IgD-negative memory B cell (primary cell): ENCODE measurements around the gene CLRN2. TPM values are rescaled to one million over a fixed set of nuclear protein-coding genes. Genes with fewer than 3 reads are reported as not detected.
A peak's percentile ranks its signal among the peaks of the same experiment; 100 is the strongest.
"Not testable (repeated sequence)": the region's sequence is repeated elsewhere in the genome, so short reads cannot be mapped to it uniquely, and the experiment has no call there.

Experiments
- H3K27ac Mint-ChIP-seq, 3 donors: one replicate each; pipeline ENCODE4 v1.8.0; 2020 to 2022; ENCODE audit warnings: mild to moderate bottlenecking in 3 of 3, mixed read lengths in 3 of 3, moderate library complexity in 1 of 3
- H3K27me3 Mint-ChIP-seq: one replicate; pipeline ENCODE4 v1.8.0; 2021; ENCODE audit warnings: mixed read lengths
- H3K36me3 Mint-ChIP-seq: one replicate; pipeline ENCODE4 v1.8.0; 2020; ENCODE audit warnings: mild to moderate bottlenecking, mixed read lengths
- H3K4me1 Mint-ChIP-seq, 3 donors: one replicate each; pipeline ENCODE4 v1.8.0; 2020 to 2022; ENCODE audit warnings: mixed read lengths in 3 of 3, mild to moderate bottlenecking in 1 of 3
- H3K4me3 Mint-ChIP-seq, 4 donors: one replicate each; pipeline ENCODE4 v1.8.0; 2020 to 2022; ENCODE audit warnings: mild to moderate bottlenecking in 4 of 4, mixed read lengths in 4 of 4, moderate library complexity in 3 of 4
- H3K9me3 Mint-ChIP-seq, 3 donors: one replicate each; pipeline ENCODE4 v1.8.0; 2020 to 2021; ENCODE audit warnings: mixed read lengths in 3 of 3, mild to moderate bottlenecking in 1 of 3
- polyA plus RNA-seq: library from polyadenylated mRNA; unstranded; fragments of 300-500 nt; fragmentation: Illumina TruSeq; gene quantifications from one replicate; pipeline ENCODE4 v1.2.3, GENCODE V29; 2021

CLRN2 gene
- polyA plus RNA-seq, 1 donor from 2014 or later, result not detected

DNA sequence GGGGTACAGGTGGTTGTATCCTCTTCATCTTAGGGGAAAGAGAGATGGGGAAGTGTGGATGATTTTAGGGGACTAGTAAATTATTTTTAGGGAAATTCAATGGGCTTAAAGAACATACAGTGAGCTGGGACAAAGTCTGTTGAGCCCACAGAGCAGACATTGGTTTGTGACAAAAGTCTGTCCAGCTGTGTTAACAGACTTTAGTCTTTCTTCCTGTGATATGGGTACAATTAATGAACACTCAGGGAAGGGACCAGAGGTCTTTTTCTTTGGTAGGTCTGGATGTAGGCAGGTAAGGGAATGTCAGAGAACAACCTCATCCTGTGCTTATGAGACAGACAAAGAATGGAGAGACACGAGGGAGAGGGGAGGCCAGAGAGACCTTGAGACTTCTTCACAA, 2.0 kb downstream of the CLRN2 start:
- peaks cover 6 to 10% (median 7%) of the 10 kb centered on the region in 3 donors for H3K4me1 Mint-ChIP-seq
- H3K36me3 Mint-ChIP-seq, result no peaks in the 10 kb centered on the region
- H3K27ac Mint-ChIP-seq, result peak overlapping the region in 1 of 3 donors; percentile 71
- peaks cover 3% of the 10 kb centered on the region for H3K27me3 Mint-ChIP-seq
- H3K9me3 Mint-ChIP-seq, result peaks cover 0 to 2% (median 0%) of the 10 kb centered on the region in 3 donors
- no peak overlapping the region for H3K4me3 Mint-ChIP-seq

GRCh38 chr4:17517664-17518063, 2.7 kb downstream of the CLRN2 start:
- H3K27ac Mint-ChIP-seq, result no peak overlapping the region
- H3K4me3 Mint-ChIP-seq, result no peak overlapping the region
- H3K36me3 Mint-ChIP-seq, result no peaks in the 10 kb centered on the region
- H3K27me3 Mint-ChIP-seq, result peaks cover 3% of the 10 kb centered on the region
- peaks cover 0 to 2% (median 0%) of the 10 kb centered on the region in 3 donors for H3K9me3 Mint-ChIP-seq
- H3K4me1 Mint-ChIP-seq, result peaks cover 1 to 6% (median 2%) of the 10 kb centered on the region in 3 donors

- H3K9me3 Mint-ChIP-seq, result peaks cover 0 to 3% (median 0%) of the 10 kb centered on the region in 3 donors
- H3K4me3 Mint-ChIP-seq, result no peak overlapping the region
- no peaks in the 10 kb centered on the region for H3K4me1 Mint-ChIP-seq
- no peaks in the 10 kb centered on the region for H3K36me3 Mint-ChIP-seq
- H3K27me3 Mint-ChIP-seq, result peaks cover 7% of the 10 kb centered on the region
- H3K27ac Mint-ChIP-seq, result no peak overlapping the region
Observed at GRCh38 chr4:17521595-17521994, 6.6 kb downstream of the CLRN2 start.

DNA sequence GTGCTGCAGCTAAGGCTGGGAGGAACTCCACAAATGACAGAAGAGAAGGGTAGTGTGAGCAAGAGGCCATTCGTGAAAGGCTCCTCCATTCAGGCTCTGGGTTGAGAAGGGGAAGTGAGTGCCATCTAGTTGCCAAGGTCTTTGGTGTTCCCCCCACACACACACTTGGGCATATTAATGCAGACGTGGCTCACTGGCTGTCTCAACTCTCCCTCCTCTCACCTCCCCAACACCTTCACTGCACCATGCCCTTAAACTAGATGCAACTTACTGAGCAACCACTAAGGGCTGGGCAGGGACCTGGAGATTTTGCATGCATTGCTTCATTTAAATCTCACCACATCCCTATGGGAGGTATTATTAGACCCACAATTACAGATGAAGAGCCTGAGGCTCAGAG, 8.7 kb downstream of the CLRN2 start:
- H3K9me3 Mint-ChIP-seq, result peaks cover 0 to 3% (median 0%) of the 10 kb centered on the region in 3 donors
- no peak overlapping the region for H3K4me3 Mint-ChIP-seq
- H3K36me3 Mint-ChIP-seq, result peaks cover 2% of the 10 kb centered on the region
- no peaks in the 10 kb centered on the region for H3K4me1 Mint-ChIP-seq
- no peak overlapping the region for H3K27ac Mint-ChIP-seq
- peaks cover 14% of the 10 kb centered on the region for H3K27me3 Mint-ChIP-seq

GRCh38 chr4:17526695-17527477, 11.9 kb downstream of the CLRN2 start:
- Mint-ChIP-seq H3K4me3 (no peak overlapping the region), H3K27me3 (peaks cover 15% of the 10 kb centered on the region), H3K4me1 (no peaks in the 10 kb centered on the region), H3K27ac (no peak overlapping the region), H3K9me3 (peaks cover 0 to 2% (median 0%) of the 10 kb centered on the region in 3 donors), H3K36me3 (peaks cover 4% of the 10 kb centered on the region)

DNA sequence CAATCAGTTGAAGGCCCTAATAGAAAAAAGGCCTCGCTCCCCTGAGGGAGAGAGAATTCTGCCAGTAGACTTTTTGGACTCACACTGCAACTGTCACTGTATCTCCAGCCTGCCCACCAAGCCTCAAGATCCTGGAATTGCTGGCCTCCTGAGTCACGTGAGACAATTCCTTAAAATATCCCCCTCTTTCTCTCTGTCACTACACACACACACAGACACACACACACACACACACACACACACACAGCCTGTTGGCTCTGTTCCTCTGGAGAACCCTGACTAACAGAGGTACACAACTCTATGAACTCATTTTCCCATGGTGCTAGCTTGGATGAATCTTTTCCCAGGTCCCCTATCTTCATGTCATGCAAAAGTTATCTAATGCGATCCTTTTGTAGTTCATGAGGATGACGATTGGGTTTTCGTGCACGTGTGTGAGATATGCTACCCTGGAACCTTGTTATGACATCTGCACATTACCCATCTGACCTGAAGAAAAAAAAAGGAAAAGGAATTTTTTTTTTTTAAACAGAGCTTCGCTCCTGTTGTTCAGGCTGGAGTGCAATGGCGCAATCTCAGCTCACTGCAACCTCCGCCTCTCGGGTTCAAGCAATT, 13.7 kb downstream of the CLRN2 start:
- H3K27ac Mint-ChIP-seq, result no peak overlapping the region
- H3K9me3 Mint-ChIP-seq, result peaks cover 0 to 2% (median 0%) of the 10 kb centered on the region in 3 donors
- peaks cover 14% of the 10 kb centered on the region for H3K27me3 Mint-ChIP-seq
- H3K4me1 Mint-ChIP-seq, result no peaks in the 10 kb centered on the region
- no peak overlapping the region for H3K4me3 Mint-ChIP-seq
- H3K36me3 Mint-ChIP-seq, result peaks cover 4% of the 10 kb centered on the region

DNA sequence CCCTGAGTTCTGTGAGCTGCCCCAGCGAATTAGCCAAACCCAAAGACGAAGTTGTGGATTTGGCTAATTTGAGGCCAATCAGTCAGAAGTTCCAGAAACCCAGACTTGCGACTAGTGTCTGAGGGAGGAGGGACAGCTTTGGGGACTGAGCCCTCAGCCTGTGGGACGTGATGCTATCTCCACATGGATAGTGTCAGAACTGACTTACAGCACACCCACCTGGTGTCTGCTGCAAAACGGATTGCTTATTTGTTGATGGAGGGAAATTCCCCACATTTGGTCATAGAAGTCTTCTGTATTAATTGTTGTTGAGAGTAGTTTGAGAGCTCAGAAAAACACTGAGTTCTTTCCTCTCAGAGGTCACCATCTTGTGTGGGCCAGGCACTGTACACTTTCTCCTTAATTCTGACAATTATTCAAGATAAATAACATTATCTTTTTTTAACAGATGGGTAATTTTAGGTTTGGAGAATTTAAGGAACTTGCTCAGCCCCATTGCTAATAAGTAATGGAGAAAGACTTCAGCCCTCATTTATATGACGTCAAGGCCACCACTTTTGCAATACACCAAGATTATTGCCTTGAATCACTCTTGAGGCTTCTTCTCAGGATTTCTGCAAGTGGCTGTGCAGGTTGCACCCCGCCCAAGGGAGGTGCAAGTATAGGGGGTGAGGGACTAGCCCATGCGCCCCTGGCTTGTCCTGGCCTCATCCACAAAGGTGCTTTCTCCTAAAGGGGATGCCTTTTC, 16.7 kb downstream of the CLRN2 start:
- Mint-ChIP-seq H3K4me1 (peaks cover 0 to 2% (median 0%) of the 10 kb centered on the region in 3 donors), H3K4me3 (no peak overlapping the region), H3K36me3 (peaks cover 4% of the 10 kb centered on the region), H3K27ac (no peak overlapping the region), H3K9me3 (peaks cover 0 to 2% (median 0%) of the 10 kb centered on the region in 3 donors), H3K27me3 (peaks cover 13% of the 10 kb centered on the region)

GRCh38 chr4:17534705-17535104, 19.7 kb downstream of the CLRN2 start:
- H3K27me3 Mint-ChIP-seq, result peaks cover 7% of the 10 kb centered on the region
- H3K4me3 Mint-ChIP-seq, result no peak overlapping the region
- peaks cover 0 to 2% (median 0%) of the 10 kb centered on the region in 3 donors for H3K4me1 Mint-ChIP-seq
- no peaks in the 10 kb centered on the region for H3K36me3 Mint-ChIP-seq
- H3K9me3 Mint-ChIP-seq, result peaks cover 0 to 2% (median 0%) of the 10 kb centered on the region in 3 donors
- H3K27ac Mint-ChIP-seq, result no peak overlapping the region

- Mint-ChIP-seq H3K27me3 (peaks cover 7% of the 10 kb centered on the region), H3K9me3 (peaks cover 0 to 2% (median 0%) of the 10 kb centered on the region in 3 donors), H3K27ac (no peak overlapping the region), H3K4me1 (peaks cover 0 to 2% (median 0%) of the 10 kb centered on the region in 3 donors), H3K4me3 (no peak overlapping the region), H3K36me3 (no peaks in the 10 kb centered on the region)
Observed at GRCh38 chr4:17535242-17535641, 20.3 kb downstream of the CLRN2 start.

GRCh38 chr4:17535906-17536305, 20.9 kb downstream of the CLRN2 start:
- peaks cover 0 to 2% (median 0%) of the 10 kb centered on the region in 3 donors for H3K9me3 Mint-ChIP-seq
- peaks cover 7% of the 10 kb centered on the region for H3K27me3 Mint-ChIP-seq
- H3K27ac Mint-ChIP-seq, result no peak overlapping the region
- no peak overlapping the region for H3K4me3 Mint-ChIP-seq
- H3K4me1 Mint-ChIP-seq, result peaks cover 0 to 2% (median 0%) of the 10 kb centered on the region in 3 donors
- H3K36me3 Mint-ChIP-seq, result no peaks in the 10 kb centered on the region

- H3K27ac Mint-ChIP-seq, H3K4me1 Mint-ChIP-seq, H3K27me3 Mint-ChIP-seq, H3K9me3 Mint-ChIP-seq, H3K36me3 Mint-ChIP-seq, H3K4me3 Mint-ChIP-seq: not testable (repeated sequence)
Observed at GRCh38 chr4:17537060-17537459, 22.1 kb downstream of the CLRN2 start.

DNA sequence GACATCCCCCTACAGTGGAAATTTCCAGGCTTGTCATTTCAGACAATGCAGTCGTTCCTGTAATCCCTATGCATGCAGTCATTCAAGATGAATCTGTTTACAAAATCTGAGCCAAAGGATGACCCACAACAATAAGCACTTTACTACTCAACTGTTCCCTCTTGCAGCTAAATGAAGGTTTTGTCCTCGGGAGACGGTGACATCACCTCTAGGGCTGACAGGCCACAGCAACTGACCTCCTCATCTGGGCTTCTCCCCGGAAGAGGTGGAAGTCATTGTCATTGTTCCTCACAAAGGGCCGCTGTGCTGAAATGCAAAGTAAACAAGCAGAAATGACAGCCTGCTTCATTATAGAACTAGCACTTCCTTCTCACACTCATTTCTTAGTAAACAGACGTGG, 29.2 kb downstream of the CLRN2 start:
- Mint-ChIP-seq H3K9me3 (no peaks in the 10 kb centered on the region), H3K27ac (no peak overlapping the region), H3K36me3 (no peaks in the 10 kb centered on the region), H3K27me3 (peaks cover 6% of the 10 kb centered on the region), H3K4me3 (no peak overlapping the region), H3K4me1 (no peaks in the 10 kb centered on the region)

DNA sequence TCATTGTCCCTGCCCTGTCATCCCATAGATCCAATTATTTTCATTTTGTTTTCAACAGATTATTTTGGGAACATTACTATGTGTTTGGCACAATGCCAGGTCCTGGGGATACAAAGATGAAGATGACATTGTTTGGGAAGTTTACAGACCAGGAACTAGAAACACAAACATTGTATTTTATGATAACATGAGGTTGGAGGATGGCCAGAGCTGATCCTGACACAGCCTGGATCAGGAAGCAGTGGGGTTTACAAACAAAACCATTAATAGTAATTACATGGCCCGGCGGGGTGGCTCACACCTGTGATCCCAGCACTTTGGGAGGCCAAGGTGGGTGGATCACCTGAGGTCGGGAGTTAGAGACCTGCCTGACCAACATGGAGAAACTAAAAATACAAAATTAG, 29.9 kb downstream of the CLRN2 start:
- no peak overlapping the region for H3K4me3 Mint-ChIP-seq
- no peaks in the 10 kb centered on the region for H3K36me3 Mint-ChIP-seq
- no peak overlapping the region for H3K27ac Mint-ChIP-seq
- H3K9me3 Mint-ChIP-seq, result no peaks in the 10 kb centered on the region
- no peaks in the 10 kb centered on the region for H3K4me1 Mint-ChIP-seq
- H3K27me3 Mint-ChIP-seq, result peaks cover 6% of the 10 kb centered on the region

- no peak overlapping the region for H3K4me3 Mint-ChIP-seq
Observed at GRCh38 chr4:17545374-17546140, 30.6 kb downstream of the CLRN2 start.

More at GRCh38 chr4:17545374-17546140, 30.6 kb downstream of the CLRN2 start:
- Mint-ChIP-seq H3K36me3 (no peaks in the 10 kb centered on the region), H3K4me1 (no peaks in the 10 kb centered on the region), H3K27ac (no peak overlapping the region), H3K9me3 (no peaks in the 10 kb centered on the region), H3K27me3 (peaks cover 10% of the 10 kb centered on the region)
